Measurements from ENCODE around the gene HPDL.

HPDL gene

DNA sequence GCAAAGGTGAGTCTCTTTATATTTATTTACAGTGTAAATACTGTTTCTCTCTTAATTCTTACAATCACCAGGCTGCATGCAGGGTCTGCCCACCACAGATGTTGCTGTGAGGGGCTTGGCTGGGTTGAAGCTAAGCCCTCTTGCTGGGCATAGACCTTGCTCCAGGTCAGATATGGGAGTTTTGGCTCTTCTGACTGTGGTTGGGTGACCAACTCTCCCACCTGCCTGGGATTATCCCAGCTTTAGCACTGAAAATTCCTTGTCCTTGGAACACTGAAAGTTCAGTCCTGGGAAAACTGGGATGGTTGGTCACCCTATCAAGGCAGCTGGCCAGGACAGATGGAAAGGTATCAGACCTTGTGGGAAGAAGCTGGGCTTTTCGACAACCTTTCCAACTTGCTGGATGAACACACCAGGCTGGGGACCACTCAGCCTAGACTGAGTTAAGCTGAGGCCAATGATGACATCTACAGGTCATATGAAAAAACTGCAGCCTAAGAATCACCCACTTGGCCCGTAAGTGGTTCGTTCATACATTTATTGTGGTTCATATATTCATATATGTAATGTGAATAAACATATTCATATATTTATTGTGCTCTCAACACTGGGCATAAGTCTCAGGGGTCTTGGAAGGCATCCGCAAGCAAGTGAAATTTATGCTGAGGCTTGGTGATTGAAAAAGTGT lies 26.6 kb upstream of the HPDL start:
- TF ChIP-seq, protein P1, sequence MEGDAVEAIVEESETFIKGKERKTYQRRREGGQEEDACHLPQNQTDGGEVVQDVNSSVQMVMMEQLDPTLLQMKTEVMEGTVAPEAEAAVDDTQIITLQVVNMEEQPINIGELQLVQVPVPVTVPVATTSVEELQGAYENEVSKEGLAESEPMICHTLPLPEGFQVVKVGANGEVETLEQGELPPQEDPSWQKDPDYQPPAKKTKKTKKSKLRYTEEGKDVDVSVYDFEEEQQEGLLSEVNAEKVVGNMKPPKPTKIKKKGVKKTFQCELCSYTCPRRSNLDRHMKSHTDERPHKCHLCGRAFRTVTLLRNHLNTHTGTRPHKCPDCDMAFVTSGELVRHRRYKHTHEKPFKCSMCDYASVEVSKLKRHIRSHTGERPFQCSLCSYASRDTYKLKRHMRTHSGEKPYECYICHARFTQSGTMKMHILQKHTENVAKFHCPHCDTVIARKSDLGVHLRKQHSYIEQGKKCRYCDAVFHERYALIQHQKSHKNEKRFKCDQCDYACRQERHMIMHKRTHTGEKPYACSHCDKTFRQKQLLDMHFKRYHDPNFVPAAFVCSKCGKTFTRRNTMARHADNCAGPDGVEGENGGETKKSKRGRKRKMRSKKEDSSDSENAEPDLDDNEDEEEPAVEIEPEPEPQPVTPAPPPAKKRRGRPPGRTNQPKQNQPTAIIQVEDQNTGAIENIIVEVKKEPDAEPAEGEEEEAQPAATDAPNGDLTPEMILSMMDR (IDR thresholded peaks at IDR 0.05; ENCODE audit: borderline replicate concordance, insufficient read depth, low read depth, low read length): peak; percentile 67
- no peak overlapping the region for H3K4me3 ChIP-seq (ENCODE audit: low read depth, low read length)

DNA sequence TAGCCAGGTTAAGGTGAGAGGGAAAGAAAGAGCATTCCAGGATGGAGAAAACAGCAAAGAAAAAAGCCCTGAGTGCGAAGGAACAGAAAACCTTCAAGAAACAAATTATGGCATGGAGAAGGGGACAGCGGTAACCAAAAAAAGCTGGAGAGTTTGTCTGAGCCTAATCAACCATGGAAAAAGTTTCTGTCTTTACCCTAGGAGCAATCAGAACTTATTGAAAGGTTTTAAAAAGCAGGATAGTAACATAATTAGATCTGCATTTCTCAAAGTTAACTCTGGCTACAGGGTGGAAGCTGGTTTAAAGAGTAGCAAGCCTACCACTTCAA lies 26.1 kb upstream of the HPDL start:
- TF ChIP-seq, protein P1 (IDR thresholded peaks at IDR 0.05; ENCODE audit: borderline replicate concordance, insufficient read depth, low read depth, low read length): no peak
- H3K4me3 ChIP-seq (ENCODE audit: low read depth, low read length): no peak overlapping the region

DNA sequence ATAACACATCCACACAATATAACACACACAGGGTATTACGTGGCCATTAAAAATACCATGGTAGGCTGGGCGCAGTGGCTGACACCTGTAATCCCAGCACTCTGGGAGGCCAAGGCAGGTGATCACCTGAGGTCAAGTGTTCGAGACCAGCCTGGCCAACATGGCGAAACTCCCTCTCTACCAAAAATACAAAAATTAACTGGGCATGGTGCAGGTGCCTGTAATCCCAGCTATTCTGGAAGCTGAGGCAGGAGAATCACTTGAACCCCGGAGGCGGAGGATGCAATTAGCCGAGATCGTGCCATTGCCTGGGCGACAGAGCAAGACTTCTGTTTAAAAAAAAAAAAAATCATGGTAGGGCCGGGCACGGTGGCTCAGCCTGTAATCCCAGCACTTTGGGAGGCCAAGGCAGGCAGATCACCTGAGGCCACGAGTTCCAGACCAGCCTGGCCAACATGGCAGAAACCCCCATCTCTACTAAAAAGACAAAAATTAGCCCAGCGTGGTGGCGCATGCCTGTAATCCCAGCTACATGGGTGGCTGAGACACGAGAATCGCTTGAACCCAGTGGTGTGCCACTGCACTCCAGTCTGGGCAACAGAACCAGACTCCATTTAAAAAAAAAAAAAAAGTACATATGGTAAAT lies 24.1 kb upstream of the HPDL start:
- peak overlapping the region; percentile 38 for H3K4me3 ChIP-seq (ENCODE audit: low read depth, low read length)
- TF ChIP-seq, protein P1 (IDR thresholded peaks at IDR 0.05; ENCODE audit: borderline replicate concordance, insufficient read depth, low read depth, low read length): no peak

DNA sequence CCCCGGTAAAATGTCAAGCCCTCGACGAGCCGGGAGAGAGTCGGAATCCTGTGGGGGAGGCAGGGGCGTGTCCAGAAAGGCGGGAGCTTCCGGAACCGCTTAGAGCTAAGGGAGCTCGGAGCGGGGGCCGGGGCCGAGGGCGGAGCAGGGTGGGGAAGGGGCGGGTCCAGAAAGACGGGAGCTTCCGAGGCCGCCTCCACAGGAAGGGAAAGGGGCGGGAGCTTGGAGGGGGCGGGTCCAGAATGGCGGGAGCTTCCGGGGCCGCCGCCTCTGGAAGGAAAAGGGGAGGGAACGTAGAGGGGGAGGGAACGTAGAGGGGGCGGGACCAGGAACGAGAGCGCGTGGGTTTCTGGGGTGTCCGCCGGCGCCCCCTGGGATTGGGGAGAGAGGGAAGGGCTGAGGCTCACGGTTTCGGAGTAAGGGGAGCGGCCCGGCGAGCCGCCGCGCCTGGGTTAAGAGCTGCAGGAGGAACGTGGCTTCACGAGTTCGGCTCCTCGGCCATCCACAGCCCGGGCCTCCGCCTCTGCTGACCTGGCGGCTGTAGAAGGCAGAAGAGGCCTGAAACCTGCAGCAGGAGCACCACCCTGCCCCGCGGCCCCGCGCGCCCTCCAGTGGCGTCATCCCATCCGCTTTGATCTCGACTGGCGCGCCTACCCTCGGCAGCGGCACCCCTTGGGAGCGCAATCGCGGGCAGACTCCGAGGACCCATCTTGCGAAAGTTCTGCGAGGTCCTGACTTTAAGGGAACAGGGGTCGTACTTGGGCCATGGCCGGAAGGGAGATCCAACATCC lies 23.0 kb upstream of the HPDL start:
- TF ChIP-seq, protein P1 (IDR thresholded peaks at IDR 0.05; ENCODE audit: borderline replicate concordance, insufficient read depth, low read depth, low read length): peak; percentile 77
- peak overlapping the region; percentile 94 for H3K4me3 ChIP-seq (ENCODE audit: low read depth, low read length)

DNA sequence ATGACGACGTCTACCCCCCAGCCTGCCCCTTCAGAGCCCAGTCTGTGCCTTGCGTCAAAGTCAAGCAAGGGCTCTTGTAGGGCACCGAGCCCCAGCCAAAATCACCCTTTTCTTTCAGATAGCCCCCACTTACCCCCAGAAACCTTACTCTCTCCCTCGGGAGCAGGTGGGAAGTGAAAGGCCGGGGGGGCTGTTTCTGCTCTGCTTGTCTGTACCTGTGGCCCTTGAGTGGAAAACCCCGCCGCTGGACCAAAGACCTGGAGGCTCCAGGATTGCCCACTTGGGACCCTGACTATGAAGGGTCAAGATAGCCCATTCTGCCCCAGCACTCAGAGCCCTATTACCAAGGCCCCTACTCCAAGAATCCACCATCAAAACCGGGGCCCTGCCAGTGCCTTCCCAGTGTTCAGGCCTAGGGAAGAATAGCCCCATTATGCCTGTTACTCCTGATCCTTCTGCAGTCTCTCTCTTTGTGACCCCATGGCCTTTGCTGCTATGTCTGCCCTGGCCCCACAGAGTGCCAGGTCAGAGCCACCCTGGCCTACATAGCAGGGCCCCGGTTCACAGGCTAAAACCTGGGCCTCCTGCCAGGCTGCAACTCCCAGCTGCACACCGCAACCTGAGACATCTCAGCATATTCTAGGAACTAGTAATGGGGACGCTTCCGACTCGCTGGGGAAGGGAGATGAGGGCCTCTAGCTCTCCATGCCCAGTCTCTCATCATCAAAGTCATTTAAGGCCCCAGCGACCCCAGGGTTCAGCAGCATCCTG lies 22.2 kb upstream of the HPDL start:
- H3K4me3 ChIP-seq (ENCODE audit: low read depth, low read length): peak overlapping the region; percentile 94
- TF ChIP-seq, protein P1 (IDR thresholded peaks at IDR 0.05; ENCODE audit: borderline replicate concordance, insufficient read depth, low read depth, low read length): no peak

DNA sequence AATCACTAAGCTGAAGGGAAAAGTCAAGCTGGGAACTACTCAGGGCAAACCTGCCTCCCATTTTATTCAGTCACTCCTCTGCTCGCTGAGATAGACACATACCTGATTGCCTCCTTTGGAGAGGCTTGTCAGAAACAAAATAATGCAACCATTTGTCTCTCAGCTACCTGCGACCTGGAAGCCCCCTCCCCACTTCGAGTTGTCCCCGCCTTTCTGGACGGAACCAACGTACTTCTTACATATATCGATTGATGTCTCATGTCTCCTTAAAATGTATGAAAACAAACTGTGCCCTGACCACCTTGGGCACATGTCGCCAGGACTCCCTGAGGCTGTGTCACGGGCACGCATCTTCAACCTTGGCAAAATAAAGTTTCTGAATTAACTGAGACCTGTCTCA lies 21.5 kb upstream of the HPDL start:
- TF ChIP-seq, protein P1 (IDR thresholded peaks at IDR 0.05; ENCODE audit: borderline replicate concordance, insufficient read depth, low read depth, low read length): no peak
- H3K4me3 ChIP-seq (ENCODE audit: low read depth, low read length): no peak overlapping the region

Data from GM12875 (cell line).